ENCODE data around the gene RHBG.

Gene RHBG

DNA sequence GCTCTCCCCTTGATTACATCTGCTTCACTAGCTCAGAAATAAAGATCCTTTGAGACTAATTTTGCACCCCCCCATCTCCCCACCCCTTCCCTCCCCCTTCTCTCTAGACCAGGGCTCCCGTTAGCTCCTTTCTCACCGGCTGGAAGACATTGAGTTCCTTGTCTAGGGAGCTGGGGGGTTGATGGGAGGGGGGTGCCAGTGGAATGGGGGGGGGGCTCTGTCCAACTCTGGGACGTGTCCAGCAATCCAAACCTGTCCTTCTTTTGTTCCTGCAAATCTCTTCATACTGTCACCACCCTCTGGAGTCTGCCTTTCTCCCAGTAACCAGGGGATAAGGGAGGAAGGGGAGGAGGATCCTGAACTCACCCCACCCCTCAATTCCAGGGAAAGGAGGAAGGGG, 61.9 kb downstream of the RHBG start:
- peaks cover 98% of the 10 kb centered on the region for H3K27me3 Mint-ChIP-seq

DNA sequence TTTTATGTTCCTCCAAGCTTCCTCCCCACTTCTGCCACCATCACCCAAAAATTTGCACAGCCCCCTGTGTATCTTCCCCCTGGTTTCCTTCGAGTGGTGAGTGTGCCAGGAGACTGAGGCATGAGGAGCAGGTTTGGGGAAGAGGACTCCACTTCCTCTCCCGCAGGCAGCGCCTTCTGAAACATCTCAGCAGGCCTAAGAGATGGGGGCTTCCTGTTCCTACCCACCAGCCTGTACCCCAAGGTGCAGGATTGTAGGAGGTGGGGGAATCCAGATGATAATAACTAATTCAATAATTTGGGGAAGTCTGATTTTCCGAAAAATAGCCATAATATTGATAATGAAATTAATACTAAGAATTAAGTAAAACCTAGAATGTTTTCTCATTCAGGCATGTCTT, 62.4 kb downstream of the RHBG start:
- DNase-seq = no peak
- Mint-ChIP-seq H3K27me3 (peaks cover 95% of the 10 kb centered on the region), H3K36me3 (ENCODE audit: low read depth) (no peaks in the 10 kb centered on the region), H3K4me1 (ENCODE audit: low read depth) (peaks cover 24% of the 10 kb centered on the region), H3K27ac (no peak overlapping the region), H3K4me3 (no peak overlapping the region), H3K9me3 (no peaks in the 10 kb centered on the region)

More for the DNA sequence above, 61.9 kb downstream of the RHBG start:
- Mint-ChIP-seq H3K36me3 (ENCODE audit: low read depth) (no peaks in the 10 kb centered on the region), H3K4me3 (no peak overlapping the region), H3K9me3 (no peaks in the 10 kb centered on the region), H3K27ac (no peak overlapping the region), H3K4me1 (ENCODE audit: low read depth) (peaks cover 23% of the 10 kb centered on the region)
- no peak for DNase-seq

- H3K9me3 Mint-ChIP-seq = no peaks in the 10 kb centered on the region
- peaks cover 96% of the 10 kb centered on the region for H3K27me3 Mint-ChIP-seq
- H3K36me3 Mint-ChIP-seq (ENCODE audit: low read depth) = no peaks in the 10 kb centered on the region
- H3K27ac Mint-ChIP-seq = no peak overlapping the region
- no peak overlapping the region for H3K4me3 Mint-ChIP-seq
- peaks cover 29% of the 10 kb centered on the region for H3K4me1 Mint-ChIP-seq (ENCODE audit: low read depth)
- no peak for DNase-seq
Measured at GRCh38 chr1:156431769-156432668, 63.0 kb downstream of the RHBG start.

- peaks cover 96% of the 10 kb centered on the region for H3K27me3 Mint-ChIP-seq
- no peaks in the 10 kb centered on the region for H3K36me3 Mint-ChIP-seq (ENCODE audit: low read depth)
- no peak overlapping the region for H3K4me3 Mint-ChIP-seq
- no peak overlapping the region for H3K27ac Mint-ChIP-seq
- DNase-seq = no peak
- peaks cover 34% of the 10 kb centered on the region for H3K4me1 Mint-ChIP-seq (ENCODE audit: low read depth)
- H3K9me3 Mint-ChIP-seq = no peaks in the 10 kb centered on the region
Measured at GRCh38 chr1:156432669-156433018, 63.6 kb downstream of the RHBG start.

DNA sequence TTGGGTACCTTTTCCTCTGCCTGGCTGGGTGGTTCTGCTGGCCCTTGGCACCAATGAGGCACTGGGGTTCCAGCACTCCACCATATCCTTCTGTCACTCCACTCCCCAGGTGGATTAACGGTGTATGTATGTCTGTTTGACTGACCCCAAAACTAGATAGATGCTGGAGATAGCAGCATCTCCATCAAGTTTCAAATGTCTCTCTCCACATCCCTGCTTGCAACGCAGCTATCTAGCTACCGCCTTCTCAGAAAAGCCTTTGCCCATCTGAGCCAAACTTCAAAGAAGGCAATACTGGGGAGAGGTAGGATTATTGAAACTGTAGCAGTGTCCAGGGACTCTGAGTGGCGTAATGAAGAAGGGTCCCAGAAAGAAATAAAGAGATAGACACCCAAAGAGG, 64.0 kb downstream of the RHBG start:
- H3K4me3 Mint-ChIP-seq = no peak overlapping the region
- H3K4me1 Mint-ChIP-seq (ENCODE audit: low read depth) = peaks cover 38% of the 10 kb centered on the region
- no peaks in the 10 kb centered on the region for H3K9me3 Mint-ChIP-seq
- H3K27me3 Mint-ChIP-seq = peaks cover 95% of the 10 kb centered on the region
- no peak overlapping the region for H3K27ac Mint-ChIP-seq
- H3K36me3 Mint-ChIP-seq (ENCODE audit: low read depth) = no peaks in the 10 kb centered on the region
- DNase-seq = no peak

DNA sequence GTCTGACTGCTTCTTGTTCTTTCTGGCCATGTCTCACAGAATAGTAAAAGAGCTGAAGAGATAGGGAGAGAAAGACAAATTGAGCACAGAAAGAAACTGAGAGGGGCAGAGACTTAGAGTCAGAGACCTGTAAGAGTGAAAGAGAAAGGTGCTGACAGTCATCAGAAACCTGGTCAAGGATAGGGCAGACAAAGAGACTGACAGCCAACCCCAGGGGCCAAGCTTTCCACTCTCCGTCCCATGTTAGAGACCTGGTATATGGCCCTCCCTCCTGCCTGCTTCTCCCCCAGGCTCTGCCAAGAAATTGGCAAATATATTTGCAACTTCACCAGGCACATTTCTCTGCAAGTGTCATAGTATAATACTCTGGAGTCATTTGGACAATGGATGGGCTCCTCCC, 64.6 kb downstream of the RHBG start:
- Mint-ChIP-seq H3K4me3 (no peak overlapping the region), H3K36me3 (ENCODE audit: low read depth) (no peaks in the 10 kb centered on the region), H3K9me3 (no peaks in the 10 kb centered on the region), H3K4me1 (ENCODE audit: low read depth) (peaks cover 43% of the 10 kb centered on the region), H3K27ac (no peak overlapping the region), H3K27me3 (peaks cover 94% of the 10 kb centered on the region)
- DNase-seq = no peak

Measured in activated T-cell treated with anti-CD3 and anti-CD28 coated beads, Interleukin-2, amount 50 U/mL, for 24 hours (primary cell).